Heart right ventricle (tissue), 16 donors: Measurements from ENCODE around the gene TMPRSS13. TPM values are rescaled to one million over a fixed set of nuclear protein-coding genes. Genes with fewer than 3 reads are reported as not detected.

ENCODE experiments used
- ATAC-seq, 8 donors: fragments of 200-7000 bp; cut with Tn5 transposase; one replicate each; pipeline ENCODE4 v1.9.1; 2020; ENCODE audit warnings: mild to moderate bottlenecking in 8 of 8, moderate library complexity in 8 of 8, moderate number of reproducible peaks in 1 of 8
- DNase-seq, 2 donors: peaks; one replicate each; pipeline ENCODE4 v3.0.0-alpha.2; 2020
- H3K27ac ChIP-seq, 10 donors: fragments of 200-600 bp; sonication (generic) in 2 of 10; one replicate each; pipeline versions ENCODE4 v1.5.0 to v1.8.0; 2020 to 2022; ENCODE audit warnings: mild to moderate bottlenecking in 3 of 10
- H3K27me3 ChIP-seq, 7 donors: fragments of 200-600 bp; one replicate each; pipeline ENCODE4 v1.8.0; 2021 to 2022; ENCODE audit warnings: mild to moderate bottlenecking in 2 of 7
- H3K36me3 ChIP-seq, 9 donors: fragments of 200-600 bp; sonication (generic) in 1 of 9; one replicate each; pipeline versions ENCODE4 v1.5.0 to v1.8.0; 2020 to 2022; ENCODE audit warnings: mild to moderate bottlenecking in 2 of 9
- H3K4me1 ChIP-seq, 9 donors: fragments of 200-600 bp; sonication (generic) in 1 of 9; one replicate each; pipeline versions ENCODE4 v1.5.0 to v1.8.0; 2020 to 2022; ENCODE audit warnings: mild to moderate bottlenecking in 4 of 9
- H3K4me3 ChIP-seq, 10 donors: fragments of 200-600 bp; sonication (generic) in 2 of 10; one replicate each; pipeline versions ENCODE4 v1.5.0 to v1.8.0; 2020 to 2022; ENCODE audit warnings: mild to moderate bottlenecking in 7 of 10, moderate library complexity in 2 of 10
- H3K9me3 ChIP-seq, 11 donors: fragments of 200-600 bp in 10 of 11; sonication (generic) in 2 of 11; one replicate each; pipeline versions ENCODE4 v1.5.0 to v1.8.0; 2013 to 2022; ENCODE audit warnings: mild to moderate bottlenecking in 2 of 11, control low read depth in 1 of 11, moderate library complexity in 1 of 11
- WGBS, 2 donors: extraction: QIAGEN DNeasy Blood & Tissue Kit; methylation state at CpG; one replicate each; pipeline ENCODE4 v1.1.7; 2013; ENCODE audit warnings: inconsistent platforms in 1 of 2; 5-methylcytosine and 5-hydroxymethylcytosine counted together
- intact Hi-C, 10 donors: fragments of 100-400 bp; cut with DNase I; formaldehyde crosslinking; loops; one replicate each; pipeline versions ENCODE4 v1.11.1 to v1.14.2; 2022
- polyA plus RNA-seq, 2 donors: library from polyadenylated mRNA; stranded (reverse); fragments of 200-250 nt; gene quantifications; one replicate each; pipeline ENCODE4 v1.2.3, GENCODE V29; 2013
- total RNA-seq, 10 donors: library from RNA; stranded (reverse); fragmentation: NEBNext Ultra II Directional in 3 of 10; extraction: Animal tissue kit (Norgen Biotek cat#: 25700) in 3 of 10; gene quantifications; one replicate each; pipeline versions ENCODE4 v1.2.1 to v1.2.4, GENCODE V29; 2021 to 2023
- TF ChIP-seq, protein P1 (sequence below), 9 donors: fragments of 200-600 bp; sonication (generic) in 2 of 9; IDR thresholded peaks; one replicate each; pipeline versions ENCODE4 v1.5.0 to v1.8.0; 2021 to 2022; ENCODE audit warnings: antibody characterized with exemption in 9 of 9, mild to moderate bottlenecking in 5 of 9, moderate library complexity in 1 of 9
- donor health status: Arrhythmogenic right ventricular cardiomyopathy.
- donor health status: ischemic (EF 13 %, LVEDD 7.1; RV severe dilation, severe dysfunction).
- donor health status: healthy with polysubstance abuse.
- donor health status: DM: no; HTN: yes; CAD: no.
- donor health status: DM: no; HTN: no; CAD: no.
- donor health status: ischemic (EF 25% LVEDD 6.9; RV normal size, moderate dysfunction).
- donor health status: ischemic (EF 25% LVEDD 5.7; RV mildly dilated, moderate dysfunction).
- donor health status: healthy.
- donor health status: DM: yes; HTN: yes; CAD: no.
- donor health status: Ischemic cardiomyopathy.
- donor health status: ischemic (EF 35%, LVEDD 5.7; RV mildly dilated, moderate dysfunction).
- donor health status: nonischemic (EF 11% LVEDD 7.7; RV severe dilation, severe dysfunction).
- donor health status: DM: yes; HTN: yes; CAD: no.
- donor health status: PGD.
- donor health status: ischemic (EF 29% LVEDD 5.4; RV normal size, mild dysfunction).
- donor health status: nonischemic (EF 23%, LVEDD 6.1; RV moderate dilation, normal function).

Gene TMPRSS13
- total and polyA plus RNA-seq, 12 donors, result 0.03 to 0.32 (median 0.18) TPM; not detected in 7

GRCh38 chr11:117874910-117875381 is 54.3 kb downstream of the TMPRSS13 start:
- 61 to 64% methylated on average over 4 of the region's 4 CpGs for WGBS, 2 donors
- TF ChIP-seq, protein P1, sequence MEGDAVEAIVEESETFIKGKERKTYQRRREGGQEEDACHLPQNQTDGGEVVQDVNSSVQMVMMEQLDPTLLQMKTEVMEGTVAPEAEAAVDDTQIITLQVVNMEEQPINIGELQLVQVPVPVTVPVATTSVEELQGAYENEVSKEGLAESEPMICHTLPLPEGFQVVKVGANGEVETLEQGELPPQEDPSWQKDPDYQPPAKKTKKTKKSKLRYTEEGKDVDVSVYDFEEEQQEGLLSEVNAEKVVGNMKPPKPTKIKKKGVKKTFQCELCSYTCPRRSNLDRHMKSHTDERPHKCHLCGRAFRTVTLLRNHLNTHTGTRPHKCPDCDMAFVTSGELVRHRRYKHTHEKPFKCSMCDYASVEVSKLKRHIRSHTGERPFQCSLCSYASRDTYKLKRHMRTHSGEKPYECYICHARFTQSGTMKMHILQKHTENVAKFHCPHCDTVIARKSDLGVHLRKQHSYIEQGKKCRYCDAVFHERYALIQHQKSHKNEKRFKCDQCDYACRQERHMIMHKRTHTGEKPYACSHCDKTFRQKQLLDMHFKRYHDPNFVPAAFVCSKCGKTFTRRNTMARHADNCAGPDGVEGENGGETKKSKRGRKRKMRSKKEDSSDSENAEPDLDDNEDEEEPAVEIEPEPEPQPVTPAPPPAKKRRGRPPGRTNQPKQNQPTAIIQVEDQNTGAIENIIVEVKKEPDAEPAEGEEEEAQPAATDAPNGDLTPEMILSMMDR (IDR thresholded peaks at IDR 0.05), result no peak
- peaks cover 0 to 66% (median 12%) of the 10 kb centered on the region in 7 donors for H3K27me3 ChIP-seq
- H3K27ac ChIP-seq, result peak overlapping the region; percentile 39 to 96 (median 84)
- intact Hi-C loops, result no loop called here
- ATAC-seq, result peak in 4 of 8 donors; percentile 8 to 30 (median 20)
- H3K9me3 ChIP-seq, result no peaks in the 10 kb centered on the region
- no peak for DNase-seq
- H3K4me1 ChIP-seq, result peaks cover 11 to 79% (median 66%) of the 10 kb centered on the region in 9 donors
- H3K36me3 ChIP-seq, result no peaks in the 10 kb centered on the region
- H3K4me3 ChIP-seq, result peak overlapping the region in 9 of 10 donors; percentile 47 to 88 (median 74)

- TF ChIP-seq, protein P1 (IDR thresholded peaks at IDR 0.05), result no peak
- WGBS, 2 donors, result 38 to 46% methylated on average over 16 of the region's 16 CpGs
- no peaks in the 10 kb centered on the region for H3K36me3 ChIP-seq
- intact Hi-C loops, result no loop called here
- H3K27ac ChIP-seq, result peak overlapping the region; percentile 39 to 96 (median 84)
- DNase-seq (no peak), ATAC-seq (no peak)
- no peaks in the 10 kb centered on the region for H3K9me3 ChIP-seq
- H3K4me1 ChIP-seq, result peaks cover 11 to 85% (median 68%) of the 10 kb centered on the region in 9 donors
- H3K27me3 ChIP-seq, result peaks cover 0 to 65% (median 12%) of the 10 kb centered on the region in 7 donors
- H3K4me3 ChIP-seq, result peak overlapping the region in 9 of 10 donors; percentile 34 to 88 (median 74)
Measured at GRCh38 chr11:117874253-117874909, 54.8 kb downstream of the TMPRSS13 start.

DNA sequence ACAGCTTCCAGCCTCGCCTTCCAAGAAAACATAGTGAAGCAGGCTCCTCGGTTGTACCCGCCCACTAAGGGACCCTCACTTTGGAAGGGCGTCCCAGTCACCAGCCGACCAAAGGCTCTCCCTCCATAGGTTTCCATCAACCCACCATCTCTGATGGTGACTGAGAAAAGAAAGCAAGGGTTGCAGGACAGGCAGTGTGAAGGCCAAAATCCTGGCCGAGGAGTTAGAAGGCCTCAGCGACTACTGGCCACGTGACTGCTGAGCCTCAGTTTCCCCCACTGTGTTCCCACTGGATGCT is 55.4 kb downstream of the TMPRSS13 start:
- WGBS, 2 donors, result 68 to 72% methylated on average over 8 of the region's 8 CpGs
- H3K4me3 ChIP-seq, result peak overlapping the region in 6 of 10 donors; percentile 72 to 88 (median 80)
- no peaks in the 10 kb centered on the region for H3K36me3 ChIP-seq
- peaks cover 0 to 59% (median 12%) of the 10 kb centered on the region in 7 donors for H3K27me3 ChIP-seq
- H3K4me1 ChIP-seq, result peaks cover 15 to 91% (median 74%) of the 10 kb centered on the region in 9 donors
- intact Hi-C loops, result no loop called here
- TF ChIP-seq, protein P1 (IDR thresholded peaks at IDR 0.05), result no peak
- peak overlapping the region in 9 of 10 donors; percentile 42 to 96 (median 84) for H3K27ac ChIP-seq
- H3K9me3 ChIP-seq, result no peaks in the 10 kb centered on the region
- ATAC-seq, result no peak
- no peak for DNase-seq

DNA sequence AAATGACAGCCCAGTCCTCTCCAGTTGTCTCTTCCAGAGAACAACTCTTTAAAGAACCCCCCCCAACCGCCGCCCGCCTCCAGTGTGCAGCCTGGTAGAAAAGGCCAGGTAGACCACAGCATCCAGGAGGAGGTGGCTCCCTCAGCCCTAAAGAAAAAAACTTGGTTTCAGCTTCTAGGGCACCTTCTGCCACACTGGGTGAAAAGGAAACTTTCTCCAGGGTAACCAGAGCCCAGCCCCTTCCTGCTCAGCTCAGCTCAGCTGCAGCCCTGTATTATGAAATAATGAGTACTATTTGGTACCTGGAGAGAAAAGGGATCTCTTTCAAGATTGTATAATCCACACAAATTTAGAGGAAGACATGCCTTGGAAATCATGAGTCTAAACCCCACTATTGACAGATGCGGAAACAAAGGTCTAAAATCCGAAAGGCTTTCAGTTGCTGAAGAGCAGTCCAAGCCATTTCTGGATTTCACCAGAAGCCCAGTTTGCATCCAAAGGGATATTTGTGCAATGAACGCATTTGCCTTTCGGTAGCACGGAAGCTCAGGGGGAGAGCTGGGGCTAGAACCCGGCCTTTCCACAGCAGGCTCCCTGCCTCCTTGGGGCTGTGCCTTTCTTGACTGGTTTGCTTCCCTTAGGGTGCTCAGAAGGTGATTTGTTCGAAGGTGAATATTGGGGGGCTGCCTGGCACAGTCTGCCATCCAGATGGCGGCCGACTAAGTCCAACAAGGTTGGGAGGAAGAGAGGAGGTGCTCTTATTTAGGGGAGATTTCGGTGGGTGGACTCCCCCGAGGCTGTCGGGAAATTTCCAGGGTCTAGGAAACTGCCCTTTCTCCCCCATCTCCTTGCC is 56.0 kb downstream of the TMPRSS13 start:
- intact Hi-C loops, result no loop called here
- Histone ChIP-seq H3K4me1 (peaks cover 15 to 96% (median 75%) of the 10 kb centered on the region in 9 donors), H3K27ac (peak overlapping the region in 9 of 10 donors; percentile 2 to 96 (median 84)), H3K9me3 (no peaks in the 10 kb centered on the region), H3K27me3 (peaks cover 0 to 54% (median 12%) of the 10 kb centered on the region in 7 donors), H3K36me3 (peaks cover 0 to 1% (median 0%) of the 10 kb centered on the region in 9 donors), H3K4me3 (peak overlapping the region in 4 of 10 donors; percentile 11 to 87 (median 46))
- TF ChIP-seq, protein P1 (IDR thresholded peaks at IDR 0.05), result no peak
- no peak for ATAC-seq
- no peak for DNase-seq
- 74 to 84% methylated on average over 15 of the region's 15 CpGs for WGBS, 2 donors
